Natural killer cell (primary cell): ENCODE results near the gene PITPNB. TPM values are rescaled to one million over a fixed set of nuclear protein-coding genes. Genes with fewer than 3 reads are reported as not detected.

Experiments
- ATAC-seq, 3 donors: fragments of 150-1000 bp in 2 of 3; fragments of 200-7000 bp in 1 of 3; cut with Tn5 transposase; 1 replicate in 1 of 3; 2 replicates in 2 of 3; pipeline ENCODE4 v1.10.0; 2021; ENCODE audit warnings: mild to moderate bottlenecking in 2 of 3, moderate library complexity in 2 of 3
- DNase-seq, 2 donors: peaks; one replicate each; pipeline versions ENCODE4 v3.0.0 to v3.0.0-alpha.2; 2013 to 2021; ENCODE audit warnings: mixed read lengths in 1 of 2
- H3K27ac ChIP-seq: one replicate; pipeline ENCODE4 v1.5.1; 2013; ENCODE audit warnings: mild to moderate bottlenecking, low read length
- H3K27me3 ChIP-seq: one replicate; pipeline ENCODE4 v1.6.1; 2013; ENCODE audit warnings: low read length; ENCODE audit not compliant: control insufficient read depth, insufficient read depth
- H3K36me3 ChIP-seq: one replicate; pipeline ENCODE4 v1.6.1; 2013; ENCODE audit warnings: low read length; ENCODE audit not compliant: control insufficient read depth, insufficient read depth
- H3K4me1 ChIP-seq: one replicate; pipeline ENCODE4 v1.6.1; 2013; ENCODE audit warnings: low read length; ENCODE audit not compliant: control insufficient read depth, insufficient read depth
- H3K4me3 ChIP-seq: one replicate; pipeline ENCODE4 v1.5.1; 2013; ENCODE audit warnings: low read length
- H3K9me3 ChIP-seq: one replicate; pipeline ENCODE4 v1.6.1; 2013; ENCODE audit warnings: low read length; ENCODE audit not compliant: control insufficient read depth, insufficient read depth
- H3K27ac Mint-ChIP-seq, 2 donors: one replicate each; pipeline ENCODE4 v1.8.0; 2022; ENCODE audit warnings: mild to moderate bottlenecking in 2 of 2, mixed read lengths in 2 of 2, moderate library complexity in 1 of 2
- H3K27me3 Mint-ChIP-seq, 2 donors: one replicate each; pipeline ENCODE4 v1.8.0; 2022; ENCODE audit warnings: low read depth in 2 of 2, mixed read lengths in 2 of 2
- H3K36me3 Mint-ChIP-seq: one replicate; pipeline ENCODE4 v1.8.0; 2022; ENCODE audit warnings: mixed read lengths
- H3K4me1 Mint-ChIP-seq, 2 donors: one replicate each; pipeline ENCODE4 v1.8.0; 2022; ENCODE audit warnings: mixed read lengths in 2 of 2
- H3K4me3 Mint-ChIP-seq: one replicate; pipeline ENCODE4 v1.8.0; 2022; ENCODE audit warnings: mild to moderate bottlenecking, moderate library complexity, mixed read lengths
- H3K9me3 Mint-ChIP-seq, 2 donors: one replicate each; pipeline ENCODE4 v1.8.0; 2022; ENCODE audit warnings: mixed read lengths in 2 of 2
- CTCF ChIP-seq: fragments of 200-600 bp; IDR thresholded peaks from one replicate; pipeline ENCODE4 v1.8.0; 2022; ENCODE audit warnings: antibody characterized with exemption
- WGBS: methylation state at CpG from one replicate; pipeline ENCODE4 v1.1.7; 2013; ENCODE audit warnings: missing lambda C conversion rate; ENCODE audit not compliant: insufficient coverage; 5-methylcytosine and 5-hydroxymethylcytosine counted together
- intact Hi-C: fragments of 100-400 bp; cut with micrococcal nuclease; formaldehyde crosslinking; loops from one replicate; pipeline ENCODE4 v1.14.2; 2022
- total RNA-seq, 4 donors: library from RNA; stranded (reverse); fragments of 120-200 nt in 1 of 4; gene quantifications; one replicate each; pipeline versions ENCODE4 v1.2.3 to v1.2.4, GENCODE V29; 2013 to 2022

The PITPNB gene
- total RNA-seq, 3 donors from 2014 or later (not counting 1 experiment from before 2014, with no cell fraction given), result 58.4 to 77.7 (median 65.1) TPM

GRCh38 chr22:27829620-27830019 lies 89.4 kb downstream of the PITPNB start:
- Mint-ChIP-seq H3K27ac (no peak overlapping the region), H3K36me3 (no peaks in the 10 kb centered on the region), H3K27me3 (no peaks in the 10 kb centered on the region), H3K4me1 (peaks cover 8 to 14% of the 10 kb centered on the region in 2 donors), H3K4me3 (no peak overlapping the region), H3K9me3 (no peaks in the 10 kb centered on the region)
- TF ChIP-seq CTCF, result no peak
- ATAC-seq (no peak), DNase-seq (no peak)
- no peak overlapping the region for H3K27ac ChIP-seq
- H3K4me1 ChIP-seq, result peaks cover 3% of the 10 kb centered on the region
- intact Hi-C loops, result no loop called here
- H3K4me3 ChIP-seq, result no peak overlapping the region
- no peaks in the 10 kb centered on the region for H3K27me3 ChIP-seq
- no peaks in the 10 kb centered on the region for H3K36me3 ChIP-seq
- WGBS, result 93% methylated on average over 3 of the region's 3 CpGs
- H3K9me3 ChIP-seq, result no peaks in the 10 kb centered on the region

GRCh38 chr22:27827604-27828587 lies 91.2 kb downstream of the PITPNB start:
- Mint-ChIP-seq H3K4me1 (peaks cover 8 to 14% of the 10 kb centered on the region in 2 donors), H3K27me3 (no peaks in the 10 kb centered on the region), H3K36me3 (no peaks in the 10 kb centered on the region), H3K27ac (no peak overlapping the region), H3K9me3 (no peaks in the 10 kb centered on the region), H3K4me3 (no peak overlapping the region)
- Histone ChIP-seq H3K36me3 (no peaks in the 10 kb centered on the region), H3K4me1 (peaks cover 3% of the 10 kb centered on the region), H3K27ac (no peak overlapping the region), H3K9me3 (no peaks in the 10 kb centered on the region), H3K4me3 (no peak overlapping the region), H3K27me3 (no peaks in the 10 kb centered on the region)
- no peak for ATAC-seq
- no peak for TF ChIP-seq CTCF
- intact Hi-C loops, result no loop called here
- WGBS, result 72% methylated on average over 21 of the region's 23 CpGs
- no peak for DNase-seq

GRCh38 chr22:27825174-27825573 lies 93.9 kb downstream of the PITPNB start:
- H3K27ac Mint-ChIP-seq, result no peak overlapping the region
- no peak for TF ChIP-seq CTCF
- no peak overlapping the region for H3K27ac ChIP-seq
- no peaks in the 10 kb centered on the region for H3K36me3 ChIP-seq
- no peaks in the 10 kb centered on the region for H3K27me3 Mint-ChIP-seq
- H3K27me3 ChIP-seq, result no peaks in the 10 kb centered on the region
- ATAC-seq (no peak), DNase-seq (peak in 1 of 2 donors; percentile 23)
- 93% methylated on average over 6 of the region's 6 CpGs for WGBS
- no peaks in the 10 kb centered on the region for H3K36me3 Mint-ChIP-seq
- H3K9me3 ChIP-seq, result no peaks in the 10 kb centered on the region
- no peaks in the 10 kb centered on the region for H3K4me1 ChIP-seq
- intact Hi-C loops, result no loop called here
- no peaks in the 10 kb centered on the region for H3K9me3 Mint-ChIP-seq
- no peak overlapping the region for H3K4me3 Mint-ChIP-seq
- peaks cover 0 to 4% of the 10 kb centered on the region in 2 donors for H3K4me1 Mint-ChIP-seq
- no peak overlapping the region for H3K4me3 ChIP-seq
